Right ventricle myocardium superior (tissue), 1 donor: ENCODE results near the gene USP50. TPM values are rescaled to one million over a fixed set of nuclear protein-coding genes. Genes with fewer than 3 reads are reported as not detected.
"Not testable (repeated sequence)": the region's sequence is repeated elsewhere in the genome, so short reads cannot be mapped to it uniquely, and the experiment has no call there.

Experiments used
- ATAC-seq: fragments of 200-7000 bp; cut with Tn5 transposase; one replicate; pipeline ENCODE4 v1.9.1; 2020; ENCODE audit warnings: mild to moderate bottlenecking; ENCODE audit not compliant: poor library complexity
- DNase-seq: peaks from one replicate; pipeline ENCODE4 v3.0.0-alpha.2; 2020
- intact Hi-C: fragments of 100-400 bp; cut with DNase I; formaldehyde crosslinking; loops from one replicate; pipeline ENCODE4 v1.11.2; 2022
- total RNA-seq: library from RNA; stranded (reverse); fragmentation: NEBNext Ultra II Directional; extraction: Animal tissue kit (Norgen Biotek cat#: 25700); gene quantifications from one replicate; pipeline ENCODE4 v1.2.1, GENCODE V29; 2021
- donor health status: DM: no; HTN: yes; CAD: no; lungs with severe emphysema.

Gene USP50
- total RNA-seq, 1 donor from 2014 or later, result 0.97 TPM

- ATAC-seq (no peak), DNase-seq (no peak)
- intact Hi-C loops, result no loop called here
Measured at GRCh38 chr15:50519740-50520425, 26.6 kb downstream of the USP50 start.

- ATAC-seq (no peak), DNase-seq (no peak)
- intact Hi-C loops, result no loop called here
Measured at GRCh38 chr15:50513001-50513400, 33.5 kb downstream of the USP50 start.

- intact Hi-C loops, result no loop called here
- DNase-seq, result no peak
- no peak for ATAC-seq
Measured at GRCh38 chr15:50506121-50506520, 40.3 kb downstream of the USP50 start.

- ATAC-seq, intact Hi-C loops, DNase-seq: not testable (repeated sequence)
Measured at GRCh38 chr15:50505656-50506055, 40.8 kb downstream of the USP50 start.

- no peak for ATAC-seq
- intact Hi-C loops, result no loop called here
- no peak for DNase-seq
Measured at GRCh38 chr15:50503144-50503543, 43.3 kb downstream of the USP50 start.

GRCh38 chr15:50501815-50502214 lies 44.7 kb downstream of the USP50 start:
- no peak for ATAC-seq
- intact Hi-C loops, result no loop called here

GRCh38 chr15:50500352-50500751 lies 46.1 kb downstream of the USP50 start:
- no peak for ATAC-seq
- DNase-seq, result no peak
- intact Hi-C loops, result no loop called here

More at GRCh38 chr15:50501815-50502214, 44.7 kb downstream of the USP50 start:
- DNase-seq, result no peak

GRCh38 chr15:50496692-50497091 lies 49.8 kb downstream of the USP50 start:
- DNase-seq, result no peak
- intact Hi-C loops, result no loop called here
- no peak for ATAC-seq

- ATAC-seq, DNase-seq: not testable (repeated sequence)
- intact Hi-C loops, result loop anchor here (5.0 kb wide), 1 partner anchor 68 kb away; no protein-coding TSS in a partner anchor
Measured at GRCh38 chr15:50494547-50494946, 51.9 kb downstream of the USP50 start.

GRCh38 chr15:50493625-50494024 lies 52.8 kb downstream of the USP50 start:
- peak; percentile 79 for ATAC-seq

GRCh38 chr15:50487287-50487686 lies 59.2 kb downstream of the USP50 start:
- ATAC-seq, result no peak
- intact Hi-C loops, result no loop called here
- no peak for DNase-seq

More at GRCh38 chr15:50493625-50494024, 52.8 kb downstream of the USP50 start:
- DNase-seq, result no peak
- intact Hi-C loops, result loop anchor here (5.0 kb wide), 1 partner anchor 69 kb away; no protein-coding TSS in a partner anchor

GRCh38 chr15:50485389-50485788 lies 61.1 kb downstream of the USP50 start:
- DNase-seq, result no peak
- intact Hi-C loops, result no loop called here
- no peak for ATAC-seq

GRCh38 chr15:50484781-50485180 lies 61.7 kb downstream of the USP50 start:
- ATAC-seq, result no peak
- no peak for DNase-seq
- intact Hi-C loops, result no loop called here

GRCh38 chr15:50476143-50476542 lies 70.3 kb downstream of the USP50 start:
- intact Hi-C loops, result no loop called here
- no peak for ATAC-seq
- DNase-seq, result no peak

GRCh38 chr15:50471072-50471471 lies 75.4 kb downstream of the USP50 start:
- no peak for DNase-seq
- intact Hi-C loops, result no loop called here
- ATAC-seq, result no peak

GRCh38 chr15:50463423-50464358 lies 82.8 kb downstream of the USP50 start:
- intact Hi-C loops, result no loop called here
- DNase-seq (no peak), ATAC-seq (no peak)

GRCh38 chr15:50458348-50459112 lies 87.9 kb downstream of the USP50 start:
- no peak for ATAC-seq
- intact Hi-C loops, result no loop called here
- DNase-seq, result no peak

GRCh38 chr15:50452927-50453326 lies 93.5 kb downstream of the USP50 start:
- peak; percentile 29 for ATAC-seq

More at GRCh38 chr15:50452927-50453326, 93.5 kb downstream of the USP50 start:
- no peak for DNase-seq
- intact Hi-C loops, result no loop called here
